DOHH2 (cell line): ENCODE results near the gene CST2.

Source experiments
- H3F3A ChIP-seq: fragments of 200-600 bp; sonication (generic), shearing (Covaris generic); 2 replicates; pipeline ENCODE4 v1.6.0; 2016; ENCODE audit warnings: antibody characterized with exemption, mild to moderate bottlenecking; ENCODE audit not compliant: control insufficient read depth, insufficient read depth
- H3K27ac ChIP-seq: fragments of 200-600 bp; sonication (generic); 2 replicates; pipeline ENCODE4 v1.5.1; 2014; ENCODE audit warnings: low read depth, mild to moderate bottlenecking, low read length, moderate library complexity
- H3K27me3 ChIP-seq: fragments of 200-600 bp; sonication (generic); 2 replicates; pipeline ENCODE4 v1.6.1; 2014; ENCODE audit warnings: mild to moderate bottlenecking, low read length, mixed read lengths; ENCODE audit not compliant: control insufficient read depth
- H3K36me3 ChIP-seq: fragments of 200-600 bp; sonication (generic); 2 replicates; pipeline ENCODE4 v1.6.1; 2014; ENCODE audit warnings: mild to moderate bottlenecking, low read length, moderate library complexity, mixed read lengths; ENCODE audit not compliant: control insufficient read depth
- H3K4me1 ChIP-seq: fragments of 200-600 bp; sonication (generic); 2 replicates; pipeline ENCODE4 v1.6.1; 2014; ENCODE audit warnings: mild to moderate bottlenecking, low read length, mixed read lengths; ENCODE audit not compliant: control insufficient read depth
- H3K4me2 ChIP-seq: fragments of 200-600 bp; sonication (generic); 2 replicates; pipeline ENCODE4 v1.6.0; 2014; ENCODE audit warnings: mild to moderate bottlenecking, low read length, moderate library complexity
- H3K4me3 ChIP-seq: fragments of 200-600 bp; sonication (generic); 2 replicates; pipeline ENCODE4 v1.5.1; 2014; ENCODE audit warnings: mild to moderate bottlenecking, low read length, mixed read lengths
- H3K79me2 ChIP-seq: fragments of 200-600 bp; sonication (generic); 2 replicates; pipeline ENCODE4 v1.6.1; 2014; ENCODE audit warnings: mild to moderate bottlenecking, low read length, mixed read lengths; ENCODE audit not compliant: control insufficient read depth
- H3K9me2 ChIP-seq: fragments of 200-600 bp; sonication (generic); replicated peaks from 2 replicates; pipeline ENCODE4 v1.6.1; 2014; ENCODE audit warnings: mild to moderate bottlenecking, low read length, mixed read lengths; ENCODE audit not compliant: control insufficient read depth
- H3K9me3 ChIP-seq: fragments of 200-600 bp; sonication (generic); 2 replicates; pipeline ENCODE4 v1.6.1; 2014; ENCODE audit warnings: antibody characterized with exemption, low read length, mixed read lengths; ENCODE audit not compliant: control insufficient read depth, insufficient read depth
- H4K20me1 ChIP-seq: fragments of 200-600 bp; sonication (generic); 2 replicates; pipeline ENCODE4 v1.6.0; 2014; ENCODE audit warnings: low read depth, mild to moderate bottlenecking, antibody characterized with exemption, low read length, moderate library complexity; ENCODE audit not compliant: control insufficient read depth, insufficient read depth
- CTCF ChIP-seq: fragments of 200-600 bp; sonication (generic); IDR thresholded peaks from one replicate; pipeline ENCODE4 v1.5.1; 2014; ENCODE audit warnings: antibody characterized with exemption, mild to moderate bottlenecking, low read depth, low read length; ENCODE audit not compliant: poor library complexity, severe bottlenecking
- EZH2phosphoT487 ChIP-seq: fragments of 200-600 bp; sonication (generic); IDR thresholded peaks from 2 replicates; pipeline ENCODE4 v1.6.1; 2017; ENCODE audit warnings: borderline replicate concordance, mild to moderate bottlenecking, antibody characterized with exemption, low read length, moderate library complexity, mixed read lengths

CST2 gene

DNA sequence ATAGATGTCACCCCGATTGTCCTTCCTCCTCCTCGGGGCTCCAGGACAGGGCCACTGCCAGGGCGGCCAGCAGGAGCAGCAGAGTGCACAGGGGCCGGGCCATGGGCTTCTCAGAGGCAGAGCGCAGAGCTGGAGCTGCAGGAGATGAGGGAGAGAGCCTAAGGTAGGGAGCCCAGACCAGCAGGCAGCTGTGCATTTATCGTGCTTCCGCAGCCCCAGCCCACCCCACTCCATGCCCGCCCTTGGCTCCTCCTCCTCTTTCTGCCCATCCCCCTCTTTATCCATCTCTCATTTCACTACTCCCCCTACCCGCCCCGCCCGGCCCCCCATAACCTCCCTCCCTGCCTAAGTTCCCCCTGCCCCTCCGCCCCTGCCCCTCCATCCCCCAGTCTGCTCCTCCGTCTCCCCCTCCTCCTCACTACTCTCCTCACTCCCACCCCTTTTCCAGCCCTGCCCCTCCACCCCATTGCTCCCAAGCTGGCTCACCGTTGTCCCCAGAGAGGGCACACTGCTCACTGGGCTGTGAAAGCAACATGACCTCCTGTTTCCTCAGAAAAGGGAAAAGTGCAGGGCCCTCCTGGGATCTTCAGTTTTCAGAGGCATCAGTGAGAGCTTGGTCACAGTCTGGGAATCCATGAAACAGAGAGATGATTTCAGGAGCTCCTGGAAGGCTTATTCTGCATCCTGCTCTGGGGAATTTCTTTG, 50.3 kb downstream of the CST2 start:
- Histone ChIP-seq H3F3A (no peaks in the 10 kb centered on the region), H3K4me3 (no peak overlapping the region), H3K27me3 (no peaks in the 10 kb centered on the region), H3K9me3 (no peaks in the 10 kb centered on the region), H3K27ac (no peak overlapping the region), H3K4me1 (no peaks in the 10 kb centered on the region), H3K79me2 (no peaks in the 10 kb centered on the region), H3K9me2 (no peaks in the 10 kb centered on the region), H3K36me3 (no peaks in the 10 kb centered on the region), H4K20me1 (no peaks in the 10 kb centered on the region), H3K4me2 (no peak overlapping the region)
- no peak for TF ChIP-seq CTCF
- no peak for TF ChIP-seq EZH2phosphoT487

DNA sequence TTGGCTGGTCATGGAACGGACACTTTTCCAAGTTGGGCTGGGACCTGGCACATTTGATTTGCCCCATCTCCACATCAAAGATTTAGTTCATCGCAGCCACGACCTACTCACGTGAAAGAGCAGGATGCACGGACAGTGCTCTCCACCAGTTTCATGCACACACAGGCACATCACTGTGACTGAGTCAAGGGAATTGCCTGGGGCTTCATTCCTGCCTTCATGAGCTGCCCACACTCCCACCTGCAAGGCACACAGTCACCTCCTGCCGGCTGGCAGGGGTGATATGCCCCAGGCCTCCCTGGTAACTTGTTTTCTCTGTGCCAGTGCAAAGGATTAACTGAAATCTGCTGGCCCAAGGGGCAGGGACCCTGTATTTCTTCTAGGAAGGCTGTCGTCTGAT, 52.4 kb downstream of the CST2 start:
- Histone ChIP-seq H3K4me3 (no peak overlapping the region), H3K9me2 (no peaks in the 10 kb centered on the region), H4K20me1 (no peaks in the 10 kb centered on the region), H3F3A (no peaks in the 10 kb centered on the region), H3K27ac (no peak overlapping the region), H3K36me3 (no peaks in the 10 kb centered on the region), H3K79me2 (no peaks in the 10 kb centered on the region), H3K9me3 (no peaks in the 10 kb centered on the region), H3K4me2 (no peak overlapping the region), H3K27me3 (no peaks in the 10 kb centered on the region), H3K4me1 (no peaks in the 10 kb centered on the region)
- TF ChIP-seq EZH2phosphoT487 (no peak), CTCF (no peak)
